HG03432 (cell line): ENCODE data around the gene TAPBP.
"Not testable (repeated sequence)": the region's sequence is repeated elsewhere in the genome, so short reads cannot be mapped to it uniquely, and the experiment has no call there.

ENCODE experiments used
- ATAC-seq: cut with Tn5 transposase; IDR thresholded peaks from one replicate; pipeline ENCODE4 v1.9.1; 2021; ENCODE audit warnings: mild to moderate bottlenecking, moderate library complexity; ENCODE audit not compliant: unreplicated experiment

The TAPBP gene

GRCh38 chr6:33277663-33278391 is 36.1 kb downstream of the TAPBP start:
- peak; percentile 10 for ATAC-seq

- ATAC-seq: peak; percentile 66
These were observed 36.8 kb downstream of the TAPBP start, which contains the start of gene B3GALT4 for GRCh38 chr6:33276864-33277662. Gene B3GALT4 (plus strand): TSS chr6:33277123. CDS start chr6:33277420, 297 bp downstream.

- ATAC-seq: no peak
These were observed 37.4 kb downstream of the TAPBP start for GRCh38 chr6:33276581-33276863.

- ATAC-seq: not testable (repeated sequence)
These were observed 37.9 kb downstream of the TAPBP start for GRCh38 chr6:33275795-33276580.

GRCh38 chr6:33273924-33274902 is 39.7 kb downstream of the TAPBP start:
- no peak for ATAC-seq

GRCh38 chr6:33273129-33273923 is 40.6 kb downstream of the TAPBP start:
- ATAC-seq: no peak

GRCh38 chr6:33272275-33273128 is 41.4 kb downstream of the TAPBP start:
- peak; percentile 16 for ATAC-seq

GRCh38 chr6:33271468-33272274 is 42.2 kb downstream of the TAPBP start, which contains the start of the genes RPS18 and VPS52:
Gene RPS18 (plus strand): TSS chr6:33272075. CDS start chr6:33272120, 45 bp downstream.
Gene VPS52 (minus strand): TSS chr6:33271876. CDS start chr6:33271675, 201 bp downstream.
- peak; percentile 82 for ATAC-seq

GRCh38 chr6:33271117-33271467 is 42.8 kb downstream of the TAPBP start:
- ATAC-seq: peak; percentile 4

- ATAC-seq: no peak
These were observed 49.9 kb downstream of the TAPBP start for GRCh38 chr6:33264015-33264414.

- not testable (repeated sequence) for ATAC-seq
These were observed 51.4 kb downstream of the TAPBP start for GRCh38 chr6:33262490-33262889.

- ATAC-seq: no peak
These were observed 54.8 kb downstream of the TAPBP start for GRCh38 chr6:33259032-33259431.

- no peak for ATAC-seq
These were observed 59.3 kb downstream of the TAPBP start for GRCh38 chr6:33254591-33254990.

GRCh38 chr6:33252759-33253158 is 61.1 kb downstream of the TAPBP start:
- ATAC-seq: no peak

GRCh38 chr6:33251395-33252012 is 62.4 kb downstream of the TAPBP start:
- ATAC-seq: no peak

GRCh38 chr6:33250731-33251130 is 63.1 kb downstream of the TAPBP start:
- ATAC-seq: no peak
